GM10248 (cell line): ENCODE data around the gene CCDC88B.

Experiments used
- CTCF ChIA-PET: fragments of 300-600 bp; sonication (Branson Sonifier 250); formaldehyde crosslinking; extraction: SDS; loops from one replicate; lab custom pipeline; 2021; ENCODE audit warnings: antibody characterized with exemption; lab: Yijun Ruan, JAX
- POLR2A ChIA-PET: fragments of 350-650 bp; sonication (Branson Sonifier 250); formaldehyde crosslinking; extraction: SDS; loops from one replicate; lab custom pipeline; 2020; ENCODE audit warnings: antibody characterized with exemption; lab: Yijun Ruan, JAX
- DNase-seq: peaks from one replicate; pipeline ENCODE4 v3.0.0; 2012; ENCODE audit errors: extremely low spot score
- TF ChIP-seq, protein P1 (sequence below): IDR thresholded peaks from 2 replicates; pipeline ENCODE4 v1.5.1; 2012; ENCODE audit warnings: mild to moderate bottlenecking, low read depth; ENCODE audit errors: extremely low read depth, missing control alignments, control extremely low read depth

CCDC88B gene

GRCh38 chr11:64400667-64401066, 60.7 kb downstream of the CCDC88B start:
- POLR2A ChIA-PET, result no interaction called here
- CTCF ChIA-PET, result no interaction called here
- no peak for DNase-seq
- TF ChIP-seq, protein P1, sequence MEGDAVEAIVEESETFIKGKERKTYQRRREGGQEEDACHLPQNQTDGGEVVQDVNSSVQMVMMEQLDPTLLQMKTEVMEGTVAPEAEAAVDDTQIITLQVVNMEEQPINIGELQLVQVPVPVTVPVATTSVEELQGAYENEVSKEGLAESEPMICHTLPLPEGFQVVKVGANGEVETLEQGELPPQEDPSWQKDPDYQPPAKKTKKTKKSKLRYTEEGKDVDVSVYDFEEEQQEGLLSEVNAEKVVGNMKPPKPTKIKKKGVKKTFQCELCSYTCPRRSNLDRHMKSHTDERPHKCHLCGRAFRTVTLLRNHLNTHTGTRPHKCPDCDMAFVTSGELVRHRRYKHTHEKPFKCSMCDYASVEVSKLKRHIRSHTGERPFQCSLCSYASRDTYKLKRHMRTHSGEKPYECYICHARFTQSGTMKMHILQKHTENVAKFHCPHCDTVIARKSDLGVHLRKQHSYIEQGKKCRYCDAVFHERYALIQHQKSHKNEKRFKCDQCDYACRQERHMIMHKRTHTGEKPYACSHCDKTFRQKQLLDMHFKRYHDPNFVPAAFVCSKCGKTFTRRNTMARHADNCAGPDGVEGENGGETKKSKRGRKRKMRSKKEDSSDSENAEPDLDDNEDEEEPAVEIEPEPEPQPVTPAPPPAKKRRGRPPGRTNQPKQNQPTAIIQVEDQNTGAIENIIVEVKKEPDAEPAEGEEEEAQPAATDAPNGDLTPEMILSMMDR, result no peak

DNA sequence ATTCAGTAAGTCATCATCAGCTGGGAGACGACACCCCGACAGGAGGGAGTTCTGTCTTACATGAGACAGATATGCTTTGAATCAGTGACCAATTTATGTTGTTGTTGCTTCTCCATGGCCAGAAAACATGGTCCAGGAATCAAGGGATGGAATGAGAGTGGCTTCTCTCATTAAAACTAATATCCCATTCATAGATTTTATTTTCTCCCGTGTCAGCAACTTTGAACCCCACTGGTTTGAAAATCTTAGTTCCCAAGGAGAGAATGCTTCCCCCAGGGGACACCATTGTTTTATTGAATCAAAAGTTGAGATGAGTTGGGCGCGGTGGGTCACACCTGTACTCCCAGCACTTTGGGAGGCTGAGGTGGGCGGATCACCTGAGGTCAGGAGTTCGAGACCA, 61.8 kb downstream of the CCDC88B start:
- no peak for DNase-seq
- TF ChIP-seq, protein P1, result no peak
- CTCF ChIA-PET, result no interaction called here
- POLR2A ChIA-PET, result no interaction called here

- ChIA-PET CTCF (no interaction called here), POLR2A (no interaction called here)
- TF ChIP-seq, protein P1, result no peak
- DNase-seq, result no peak
Measured at GRCh38 chr11:64403106-64403505, 63.1 kb downstream of the CCDC88B start.

DNA sequence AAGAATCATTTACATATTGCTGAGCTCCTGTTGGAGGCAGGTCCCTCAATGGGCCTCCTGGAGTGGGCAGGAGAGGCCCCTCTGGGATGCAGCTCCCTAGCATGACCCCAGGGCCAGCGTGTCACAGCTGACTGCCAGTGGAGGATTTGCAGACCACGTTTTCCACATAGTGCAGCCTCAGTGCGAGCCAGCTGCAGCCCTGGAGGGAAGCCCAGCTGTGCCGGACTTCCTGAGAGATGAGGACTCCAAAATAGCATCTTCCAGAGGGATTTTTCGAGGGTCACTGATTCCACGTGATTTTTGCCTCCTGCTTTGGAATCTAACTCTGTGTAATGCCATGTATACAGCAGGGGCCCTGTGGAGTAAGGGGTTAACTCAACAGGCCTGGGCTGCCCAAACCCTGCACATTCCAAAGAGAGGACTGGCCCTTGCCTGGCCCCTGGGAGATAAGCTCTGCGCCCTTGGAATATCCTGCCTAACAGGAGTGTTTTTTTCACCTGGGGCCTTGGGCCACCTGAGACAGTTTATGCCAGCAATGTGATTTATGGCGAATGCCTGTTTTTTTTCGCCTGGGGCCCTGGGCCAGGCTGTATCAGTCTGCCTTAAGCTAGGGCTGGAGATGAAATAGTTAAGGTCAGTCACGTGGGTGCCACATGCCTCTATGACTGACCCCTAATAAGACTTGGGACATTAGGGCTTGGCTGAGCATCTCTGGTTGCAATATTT, 66.4 kb downstream of the CCDC88B start:
- DNase-seq, result no peak
- ChIA-PET POLR2A (no interaction called here), CTCF (interaction anchor here (0.8 to 1.5 kb wide), 3 partner anchors 12 to 43 kb away, joined by 3 to 5 read pairs (median 4); no protein-coding TSS in a partner anchor)
- TF ChIP-seq, protein P1, result no peak
